Liver (tissue), 3 donors: ENCODE data around the gene LYRM4.

Source experiments
- ATF3 ChIP-seq: IDR thresholded peaks from 2 replicates; pipeline ENCODE4 v1.6.1; 2016; ENCODE audit warnings: antibody characterized with exemption
- CTCF ChIP-seq: fragments of 150-350 bp; IDR thresholded peaks from 2 replicates; pipeline ENCODE4 v1.5.1; 2017; ENCODE audit warnings: improper control_type of control experiment, low read depth, low read length; ENCODE audit not compliant: missing input control
- EGR1 ChIP-seq, 2 donors: IDR thresholded peaks; 2 replicates each; pipeline ENCODE4 v1.6.1; 2016 to 2018; ENCODE audit warnings: antibody characterized with exemption in 2 of 2, low read depth in 2 of 2
- FOXA2 ChIP-seq: IDR thresholded peaks from 2 replicates; pipeline ENCODE4 v1.6.1; 2016; ENCODE audit warnings: antibody characterized with exemption
- HNF4A ChIP-seq, 2 donors: conservative IDR thresholded peaks; 2 replicates each; pipeline ENCODE4 v1.6.1; 2016; ENCODE audit warnings: antibody characterized with exemption in 2 of 2, mild to moderate bottlenecking in 2 of 2
- MAX ChIP-seq: IDR thresholded peaks from 2 replicates; pipeline ENCODE4 v1.6.1; 2016; ENCODE audit warnings: antibody characterized with exemption
- RAD21 ChIP-seq, 2 donors: IDR thresholded peaks; 2 replicates each; pipeline ENCODE4 v1.6.1; 2016; ENCODE audit warnings: antibody characterized with exemption in 2 of 2, mild to moderate bottlenecking in 2 of 2
- REST ChIP-seq: IDR thresholded peaks from 2 replicates; pipeline ENCODE4 v1.6.1; 2016; ENCODE audit warnings: antibody characterized with exemption, mild to moderate bottlenecking
- SP1 ChIP-seq: IDR thresholded peaks from 2 replicates; pipeline ENCODE4 v1.6.1; 2018; ENCODE audit warnings: antibody characterized with exemption, mild to moderate bottlenecking
- TAF1 ChIP-seq: conservative IDR thresholded peaks from 2 replicates; pipeline ENCODE4 v1.6.1; 2016; ENCODE audit warnings: antibody characterized with exemption, mild to moderate bottlenecking
- donor health status: healthy.
- donor health status: healthy.

- TF ChIP-seq CTCF (no peak), RAD21 (IDR thresholded peaks at IDR 0.05) (peak in 1 of 2 donors; percentile 18), HNF4A (conservative IDR thresholded peaks at IDR 0.05) (peak; percentile 29 to 39), MAX (no peak), REST (no peak), ATF3 (no peak), FOXA2 (peak; percentile 9), TAF1 (no peak), SP1 (peak; percentile 24), EGR1 (IDR thresholded peaks at IDR 0.05; ENCODE audit: low read depth in 2 of 2) (no peak)
These were observed 121.5 kb downstream of the LYRM4 start for GRCh38 chr6:5138995-5139827.
